CD4-positive, alpha-beta T cell treated with Interleukin-4 for 1 hour (primary cell): Measurements from ENCODE around the gene ZNF682.
"Not testable (repeated sequence)": the region's sequence is repeated elsewhere in the genome, so short reads cannot be mapped to it uniquely, and the experiment has no call there.

Experiments
- DNase-seq, 2 donors: peaks; one replicate each; pipeline ENCODE4 v3.0.0-alpha.2; 2020 to 2022

Gene ZNF682

GRCh38 chr19:19966862-19967261, 72.4 kb downstream of the ZNF682 start:
- DNase-seq, result no peak

- DNase-seq, result not testable (repeated sequence)
These were observed 73.2 kb downstream of the ZNF682 start for GRCh38 chr19:19966126-19966525.

- DNase-seq, result no peak
These were observed 74.9 kb downstream of the ZNF682 start for GRCh38 chr19:19964416-19964815.

- DNase-seq, result peak; percentile 70 to 71
These were observed 80.0 kb downstream of the ZNF682 start for GRCh38 chr19:19959151-19959799.

- not testable (repeated sequence) for DNase-seq
These were observed 81.5 kb downstream of the ZNF682 start for GRCh38 chr19:19957766-19958165.

- no peak for DNase-seq
These were observed 82.8 kb downstream of the ZNF682 start for GRCh38 chr19:19956434-19957075.

GRCh38 chr19:19955208-19955607, 84.1 kb downstream of the ZNF682 start:
- no peak for DNase-seq
